ENCODE data around the gene AMIGO2.

- TF ChIP-seq SP1 (IDR thresholded peaks at IDR 0.05; ENCODE audit: low read depth) (no peak), SRF (IDR thresholded peaks at IDR 0.05; ENCODE audit: low read depth) (no peak), YY1 (IDR thresholded peaks at IDR 0.05; ENCODE audit: extremely low read depth, insufficient replicate concordance, low read depth, low read length) (no peak), FOSL1 (IDR thresholded peaks at IDR 0.05; ENCODE audit: low read depth) (no peak), JUND (IDR thresholded peaks at IDR 0.05) (no peak), EZH2 (IDR thresholded peaks at IDR 0.05) (no peak), ZBTB33 (IDR thresholded peaks at IDR 0.05; ENCODE audit: extremely low read depth, insufficient replicate concordance, low read length) (no peak), POLR2A (IDR thresholded peaks at IDR 0.05; ENCODE audit: borderline replicate concordance, extremely low read depth, insufficient read depth, insufficient read length) (no peak)
- TF ChIP-seq, protein P1, sequence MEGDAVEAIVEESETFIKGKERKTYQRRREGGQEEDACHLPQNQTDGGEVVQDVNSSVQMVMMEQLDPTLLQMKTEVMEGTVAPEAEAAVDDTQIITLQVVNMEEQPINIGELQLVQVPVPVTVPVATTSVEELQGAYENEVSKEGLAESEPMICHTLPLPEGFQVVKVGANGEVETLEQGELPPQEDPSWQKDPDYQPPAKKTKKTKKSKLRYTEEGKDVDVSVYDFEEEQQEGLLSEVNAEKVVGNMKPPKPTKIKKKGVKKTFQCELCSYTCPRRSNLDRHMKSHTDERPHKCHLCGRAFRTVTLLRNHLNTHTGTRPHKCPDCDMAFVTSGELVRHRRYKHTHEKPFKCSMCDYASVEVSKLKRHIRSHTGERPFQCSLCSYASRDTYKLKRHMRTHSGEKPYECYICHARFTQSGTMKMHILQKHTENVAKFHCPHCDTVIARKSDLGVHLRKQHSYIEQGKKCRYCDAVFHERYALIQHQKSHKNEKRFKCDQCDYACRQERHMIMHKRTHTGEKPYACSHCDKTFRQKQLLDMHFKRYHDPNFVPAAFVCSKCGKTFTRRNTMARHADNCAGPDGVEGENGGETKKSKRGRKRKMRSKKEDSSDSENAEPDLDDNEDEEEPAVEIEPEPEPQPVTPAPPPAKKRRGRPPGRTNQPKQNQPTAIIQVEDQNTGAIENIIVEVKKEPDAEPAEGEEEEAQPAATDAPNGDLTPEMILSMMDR (IDR thresholded peaks at IDR 0.05 in 2 of 3, conservative IDR thresholded peaks at IDR 0.05 in 1 of 3; ENCODE audit: borderline replicate concordance in 1 of 3, insufficient read depth in 1 of 3, low read depth in 2 of 3, low read length in 2 of 3) = no peak
- TF ChIP-seq, protein P2, sequence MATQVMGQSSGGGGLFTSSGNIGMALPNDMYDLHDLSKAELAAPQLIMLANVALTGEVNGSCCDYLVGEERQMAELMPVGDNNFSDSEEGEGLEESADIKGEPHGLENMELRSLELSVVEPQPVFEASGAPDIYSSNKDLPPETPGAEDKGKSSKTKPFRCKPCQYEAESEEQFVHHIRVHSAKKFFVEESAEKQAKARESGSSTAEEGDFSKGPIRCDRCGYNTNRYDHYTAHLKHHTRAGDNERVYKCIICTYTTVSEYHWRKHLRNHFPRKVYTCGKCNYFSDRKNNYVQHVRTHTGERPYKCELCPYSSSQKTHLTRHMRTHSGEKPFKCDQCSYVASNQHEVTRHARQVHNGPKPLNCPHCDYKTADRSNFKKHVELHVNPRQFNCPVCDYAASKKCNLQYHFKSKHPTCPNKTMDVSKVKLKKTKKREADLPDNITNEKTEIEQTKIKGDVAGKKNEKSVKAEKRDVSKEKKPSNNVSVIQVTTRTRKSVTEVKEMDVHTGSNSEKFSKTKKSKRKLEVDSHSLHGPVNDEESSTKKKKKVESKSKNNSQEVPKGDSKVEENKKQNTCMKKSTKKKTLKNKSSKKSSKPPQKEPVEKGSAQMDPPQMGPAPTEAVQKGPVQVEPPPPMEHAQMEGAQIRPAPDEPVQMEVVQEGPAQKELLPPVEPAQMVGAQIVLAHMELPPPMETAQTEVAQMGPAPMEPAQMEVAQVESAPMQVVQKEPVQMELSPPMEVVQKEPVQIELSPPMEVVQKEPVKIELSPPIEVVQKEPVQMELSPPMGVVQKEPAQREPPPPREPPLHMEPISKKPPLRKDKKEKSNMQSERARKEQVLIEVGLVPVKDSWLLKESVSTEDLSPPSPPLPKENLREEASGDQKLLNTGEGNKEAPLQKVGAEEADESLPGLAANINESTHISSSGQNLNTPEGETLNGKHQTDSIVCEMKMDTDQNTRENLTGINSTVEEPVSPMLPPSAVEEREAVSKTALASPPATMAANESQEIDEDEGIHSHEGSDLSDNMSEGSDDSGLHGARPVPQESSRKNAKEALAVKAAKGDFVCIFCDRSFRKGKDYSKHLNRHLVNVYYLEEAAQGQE (IDR thresholded peaks at IDR 0.05; ENCODE audit: low read depth) = no peak
Measured at GRCh38 chr12:47067771-47068431, 11.9 kb downstream of the AMIGO2 start.
